Upper lobe of left lung (tissue), 4 donors: ENCODE measurements around the gene TRAPPC3L.

Experiments used
- CTCF ChIP-seq, 6 experiments: fragments of 450-650 bp in 4 of 6; fragments of 200-600 bp in 2 of 6; sonication (generic) in 2 of 6; IDR thresholded peaks; one replicate each; pipeline ENCODE4 v1.5.1; 2016 to 2019; ENCODE audit warnings: antibody characterized with exemption in 6 of 6
- POLR2A ChIP-seq, 4 donors: fragments of 450-650 bp; IDR thresholded peaks; one replicate each; pipeline ENCODE4 v1.5.1; 2016 to 2017; ENCODE audit warnings: antibody characterized with exemption in 4 of 4, mild to moderate bottlenecking in 2 of 4

- TF ChIP-seq POLR2A (IDR thresholded peaks at IDR 0.05) = no peak
- TF ChIP-seq CTCF (IDR thresholded peaks at IDR 0.05) = no peak
These were observed 74.0 kb downstream of the TRAPPC3L start for GRCh38 chr6:116471531-116471930.
